Mammary microvascular endothelial cell (primary cell): ENCODE measurements around the gene DNHD1. TPM values are rescaled to one million over a fixed set of nuclear protein-coding genes. Genes with fewer than 3 reads are reported as not detected.

ENCODE experiments used
- total RNA-seq: library from RNA; depleted of rRNA; stranded (reverse); fragments of >200 nt; gene quantifications from 2 replicates; pipeline ENCODE4 v1.2.3, GENCODE V29; 2015

DNHD1 gene
- 0.47 and 2.3 TPM in 2 replicates for total RNA-seq

DNA sequence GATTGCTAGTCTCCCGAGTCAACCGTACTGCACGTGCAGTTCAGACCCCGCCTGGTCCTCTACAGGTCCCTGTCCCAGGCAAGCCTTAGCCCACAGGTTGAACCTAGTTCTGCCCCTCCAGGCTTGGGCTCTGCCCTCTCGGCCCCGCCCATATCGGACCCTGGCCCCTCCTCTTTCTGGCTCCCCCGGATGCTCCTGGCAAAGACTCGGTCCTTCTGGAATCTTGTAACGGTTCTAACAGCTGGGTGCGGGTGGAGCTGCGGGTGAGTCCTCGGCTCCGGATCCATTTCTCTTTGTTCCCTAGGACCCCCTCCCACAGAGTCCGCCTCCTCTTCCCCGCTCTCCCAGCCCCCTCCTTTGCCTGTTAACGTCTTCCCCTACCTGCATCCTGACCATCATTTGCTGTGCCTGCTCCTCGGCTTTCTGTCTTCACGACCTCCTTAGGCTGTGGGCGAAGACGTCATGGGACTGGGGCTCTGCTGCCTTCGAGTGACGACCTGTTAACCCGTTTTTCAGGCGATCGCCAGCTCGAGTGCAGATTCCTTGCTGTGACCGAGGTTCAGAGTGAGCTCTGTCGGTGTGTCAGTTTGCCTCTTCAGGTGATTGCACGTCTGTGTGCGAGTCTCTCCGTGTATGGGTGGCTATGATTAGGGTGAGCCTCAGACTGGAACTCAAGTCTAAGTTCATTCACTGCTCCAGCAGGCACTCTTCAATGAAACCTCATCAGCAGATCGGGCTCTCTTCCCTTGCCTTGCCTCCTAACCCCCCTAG lies at the start of gene DNHD1:
Gene DNHD1 (plus strand): TSS at position 212 of the 771 bp plus-strand sequence. CDS start 936 bp downstream, outside the sequence.

GRCh38 chr11:6473451-6474412 lies 23.3 kb upstream of the DNHD1 start, which contains the start of gene TRIM3:
Gene TRIM3 (minus strand): TSS chr11:6473941. CDS start chr11:6465695, 8,246 bp downstream.

DNA sequence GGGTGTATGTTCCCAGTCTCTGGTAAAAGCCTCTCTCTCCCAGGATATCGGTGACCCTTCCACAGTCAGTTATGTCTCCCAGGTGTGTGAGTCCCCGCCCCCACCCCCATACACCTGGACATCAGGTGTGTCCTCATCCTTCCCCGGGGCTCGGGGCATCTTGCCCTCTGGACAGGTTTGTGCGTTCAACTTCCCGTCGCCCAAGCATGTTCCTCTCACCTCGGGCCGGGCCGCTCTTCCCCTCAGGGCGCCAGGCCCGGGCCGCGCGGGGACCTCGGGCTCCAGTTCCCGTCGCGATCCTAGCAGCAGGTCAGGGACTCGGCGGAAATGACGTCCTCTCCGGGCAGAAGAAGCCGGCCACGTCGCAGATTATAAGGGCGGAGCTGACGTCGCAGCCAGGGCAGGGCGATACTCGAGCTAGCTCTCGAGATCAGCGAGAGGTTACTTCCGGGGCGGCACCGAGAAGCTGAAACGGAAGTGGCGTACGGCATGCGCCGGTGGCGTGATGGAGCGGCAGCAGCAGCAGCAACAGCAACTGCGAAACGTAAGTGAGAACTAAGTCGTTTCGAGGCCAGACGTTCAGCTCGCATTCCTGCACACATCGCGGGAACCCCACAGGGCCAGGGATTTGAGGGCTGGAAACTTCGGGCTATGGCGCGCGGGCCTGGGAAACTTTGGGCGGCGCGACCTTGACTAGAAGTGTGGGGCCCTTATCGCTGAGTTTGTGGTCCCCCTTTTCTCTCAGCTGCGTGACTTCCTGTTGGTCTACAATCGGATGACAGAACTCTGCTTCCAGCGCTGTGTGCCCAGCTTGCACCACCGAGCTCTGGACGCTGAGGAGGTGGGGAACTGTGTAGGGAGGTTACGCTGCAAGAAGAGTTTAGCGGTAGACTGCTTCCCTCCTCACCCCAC lies 15.8 kb upstream of the DNHD1 start, which contains the start of the genes ARFIP2 and TIMM10B:
Gene ARFIP2 (minus strand): TSS at position 320 of the 912 bp plus-strand sequence. CDS start 910 bp downstream, outside the sequence.
Gene TIMM10B (plus strand): TSS at position 490 of the 912 bp plus-strand sequence. CDS start 16 bp downstream, at position 506.

DNA sequence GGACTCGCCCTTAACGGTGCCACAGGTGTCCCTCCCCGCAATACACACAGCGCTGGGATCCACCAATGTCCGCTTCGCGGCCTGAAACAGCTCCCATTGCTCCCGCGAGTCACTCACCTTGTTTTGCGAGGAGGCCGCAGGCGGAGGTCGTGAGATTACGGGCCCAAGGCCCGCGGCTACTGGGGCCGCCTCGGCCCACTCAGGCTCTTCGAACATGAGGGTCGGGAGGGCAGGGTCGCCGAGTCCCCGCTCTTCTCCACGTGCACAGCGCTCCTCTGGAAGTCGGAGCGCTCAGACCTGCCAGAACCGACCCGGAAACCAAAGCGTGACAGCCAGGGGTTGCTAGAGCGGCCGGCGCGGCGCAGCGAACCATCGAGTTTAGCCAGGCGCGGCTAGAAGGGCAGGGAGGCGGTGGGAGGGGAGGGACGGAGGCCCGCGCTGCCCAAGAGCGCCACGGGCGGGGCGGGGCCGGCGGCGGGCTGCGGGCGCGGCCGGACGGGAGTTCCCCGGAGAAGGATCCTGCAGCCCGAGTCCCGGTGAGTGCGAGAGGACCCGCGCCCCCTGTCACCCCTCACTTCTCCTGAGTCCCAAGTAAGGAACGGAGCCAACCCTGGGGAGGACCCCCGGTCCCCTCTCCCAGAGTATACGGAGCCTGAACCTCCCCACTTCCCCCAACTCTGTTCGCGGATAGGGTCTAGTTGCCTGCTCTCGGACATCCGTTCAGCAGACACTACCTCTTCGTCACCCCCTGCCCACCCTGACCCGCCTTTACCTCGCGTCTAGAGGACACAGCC lies 106.4 kb downstream of the DNHD1 start, which contains the start of the genes ILK and RRP8:
Gene ILK (plus strand): TSS at position 488 of the 794 bp plus-strand sequence. CDS start 498 bp downstream, outside the sequence.
Gene RRP8 (minus strand): TSS at position 330 of the 794 bp plus-strand sequence. CDS start 114 bp downstream, at position 216.

DNA sequence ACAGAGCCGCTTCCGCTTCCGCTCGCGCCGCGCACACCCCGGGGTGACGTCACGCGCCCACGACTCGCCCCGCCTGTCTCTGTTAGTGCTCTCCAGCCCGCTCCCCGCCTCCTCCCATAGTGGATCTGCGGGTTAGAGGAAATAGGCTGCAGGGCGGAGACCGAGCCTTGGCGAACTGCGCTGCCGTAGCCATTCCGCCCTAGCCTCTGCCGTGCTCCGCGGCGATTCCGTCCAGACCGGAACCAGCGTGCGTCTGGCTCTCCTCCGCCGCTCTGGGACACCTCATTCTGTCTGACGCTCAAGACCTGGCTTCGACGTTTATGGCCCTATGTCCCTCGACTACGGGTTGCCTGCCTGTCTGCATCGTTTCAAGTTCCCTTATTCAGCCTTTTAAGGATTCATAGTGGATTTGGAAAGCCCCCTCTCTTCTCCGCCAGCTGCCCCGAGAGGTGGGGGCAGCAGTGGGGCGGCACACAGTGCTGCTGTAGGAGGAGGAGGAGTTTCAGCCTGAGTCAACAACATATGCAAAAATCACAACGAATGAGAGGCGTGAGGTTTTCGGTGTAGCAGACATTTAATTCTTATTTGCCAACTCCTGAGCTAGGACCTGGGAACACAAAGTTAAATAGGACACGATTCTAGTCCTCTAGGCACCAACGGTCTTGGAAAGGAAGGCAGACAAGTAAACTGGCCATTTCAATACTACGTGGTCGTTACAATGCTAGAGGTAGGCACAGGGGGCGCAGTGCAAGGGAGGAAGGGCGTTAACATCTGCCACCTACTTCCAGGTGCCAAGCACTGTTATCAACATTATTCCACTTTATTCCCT lies 115.3 kb downstream of the DNHD1 start, which contains the start of gene TAF10:
Gene TAF10 (minus strand): TSS at position 4 of the 829 bp plus-strand sequence. CDS start 27 bp downstream, outside the sequence.

GRCh38 chr11:6619004-6619745 lies 122.1 kb downstream of the DNHD1 start, which contains the start of gene TPP1:
Gene TPP1 (minus strand): TSS chr11:6619422. CDS start chr11:6619400, 22 bp downstream.

Other genes with a start within 250 kb of the DNHD1 start
- not detected in 2 replicates for gene CCKBR, start 237.4 kb upstream of the DNHD1 start, total RNA-seq
- 582 and 692 TPM in 2 replicates for gene CAVIN3, start 176.8 kb upstream of the DNHD1 start, total RNA-seq
- 49.5 and 55.6 TPM in 2 replicates for gene SMPD1, start 106.8 kb upstream of the DNHD1 start, total RNA-seq
- gene APBB1, start 78.2 kb upstream of the DNHD1 start, total RNA-seq, result 34.8 and 38.8 TPM in 2 replicates
- gene HPX, start 56.3 kb upstream of the DNHD1 start, total RNA-seq, result 0.27 TPM in 1 of 2 replicates, not detected in the other
- gene TRIM3, start 23.3 kb upstream of the DNHD1 start, total RNA-seq, result 14.1 and 18.9 TPM in 2 replicates
- 33.8 and 38.9 TPM in 2 replicates for gene ARFIP2, start 15.9 kb upstream of the DNHD1 start, total RNA-seq
- gene TIMM10B, start 15.8 kb upstream of the DNHD1 start, total RNA-seq, result 20.7 and 28.3 TPM in 2 replicates
- gene RRP8, start 106.3 kb downstream of the DNHD1 start, total RNA-seq, result 17.4 and 19.6 TPM in 2 replicates
- gene ILK, start 106.5 kb downstream of the DNHD1 start, total RNA-seq, result 179 and 196 TPM in 2 replicates
- 37.4 and 42.3 TPM in 2 replicates for gene TAF10, start 114.9 kb downstream of the DNHD1 start, total RNA-seq
- gene TPP1, start 122.1 kb downstream of the DNHD1 start, total RNA-seq, result 51.3 and 99.0 TPM in 2 replicates
- 22.5 and 23.9 TPM in 2 replicates for gene DCHS1, start 158.5 kb downstream of the DNHD1 start, total RNA-seq
- gene MRPL17, start 186.1 kb downstream of the DNHD1 start, total RNA-seq, result 99.3 and 103 TPM in 2 replicates